DMS114 treated with DMSO at 0.1 percent for 48 hours (cell line): ENCODE results near the gene TMPO.
A peak's percentile ranks its signal among the peaks of the same experiment; 100 is the strongest.
"Not testable (repeated sequence)": the region's sequence is repeated elsewhere in the genome, so short reads cannot be mapped to it uniquely, and the experiment has no call there.

Experiments used
- DNase-seq: peaks from one replicate; lab custom pipeline; 2025; ENCODE audit not compliant: unreplicated experiment; lab: John Stamatoyannopoulos, UW

Gene TMPO

DNA sequence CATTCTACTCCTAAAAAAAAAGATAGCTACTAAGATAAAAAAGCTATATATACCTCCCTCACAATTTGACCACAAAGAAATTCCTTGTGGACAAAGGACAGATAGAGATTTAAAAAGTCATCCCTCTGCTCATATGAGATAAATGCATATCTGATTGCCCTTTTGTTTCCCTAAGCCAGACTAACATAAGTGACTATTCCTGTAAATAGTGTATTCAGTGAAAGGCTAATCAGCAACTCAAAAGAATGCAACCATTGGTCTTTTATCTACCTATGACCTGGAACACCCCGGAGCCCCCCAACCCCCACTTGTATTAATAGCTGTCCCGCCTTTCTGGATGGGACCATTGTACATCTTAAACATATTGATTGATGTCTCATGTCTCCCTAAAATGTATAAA lies 6.3 kb upstream of the TMPO start:
- no peak for DNase-seq

GRCh38 chr12:98511806-98512205 lies 3.6 kb upstream of the TMPO start:
- DNase-seq: not testable (repeated sequence)

GRCh38 chr12:98513379-98514322 lies 1.7 kb upstream of the TMPO start:
- DNase-seq: no peak

DNA sequence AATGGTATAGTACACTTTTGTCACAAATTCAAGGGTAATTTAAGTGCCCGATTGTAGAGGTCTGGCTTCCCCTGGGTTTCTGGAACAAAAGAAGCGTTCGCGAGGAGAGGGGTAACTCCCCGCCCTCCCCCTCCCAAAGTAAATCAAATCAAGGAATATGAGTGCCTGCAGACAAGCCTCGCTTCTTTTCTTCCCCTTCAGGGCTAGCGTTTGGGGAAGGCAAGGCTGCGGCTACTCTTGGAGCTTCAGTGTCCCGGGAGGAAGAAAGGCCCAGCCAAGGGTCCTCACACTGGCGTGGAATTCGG lies 456 bp upstream of the TMPO start:
- no peak for DNase-seq

DNA sequence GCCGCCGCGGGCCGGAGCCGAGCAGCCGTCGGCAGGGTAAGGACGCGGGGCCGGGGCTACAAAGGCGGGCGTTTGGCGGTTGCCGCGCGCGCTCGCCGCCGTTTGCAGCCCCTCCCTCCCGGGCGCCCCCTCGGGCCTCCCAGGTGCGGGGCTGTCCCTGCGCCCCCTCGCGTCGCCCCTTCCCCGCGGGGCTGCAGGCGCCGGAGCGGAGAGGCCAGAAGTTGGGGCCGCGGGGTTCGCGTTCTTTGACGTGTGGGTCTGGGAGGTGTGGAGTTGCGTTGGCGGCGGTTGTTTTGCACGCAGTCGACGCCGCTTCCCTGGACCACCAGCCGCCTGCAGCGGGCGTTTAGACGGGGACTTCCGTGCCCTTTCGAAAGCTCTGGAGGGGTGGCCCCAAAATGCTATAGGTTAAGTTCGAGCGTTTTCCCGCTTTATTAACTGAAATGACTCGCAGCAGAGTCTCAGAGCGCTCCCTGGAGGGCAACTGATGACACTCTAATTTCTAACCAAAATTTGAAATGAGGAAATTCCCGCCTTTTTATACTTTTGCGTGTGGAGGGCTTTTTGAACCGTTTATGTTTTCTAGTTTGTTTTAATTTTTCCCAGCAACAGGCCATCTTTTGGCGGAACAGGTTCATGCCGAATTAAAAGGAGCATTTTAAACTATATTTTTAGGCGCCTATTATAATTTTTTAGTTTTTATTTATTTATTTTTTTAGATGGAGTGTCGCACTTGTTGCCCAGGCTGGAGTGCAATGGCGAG lies 902 bp downstream of the TMPO start:
- DNase-seq: peak; percentile 83

GRCh38 chr12:98519257-98519907 lies 4.0 kb downstream of the TMPO start:
- no peak for DNase-seq

DNA sequence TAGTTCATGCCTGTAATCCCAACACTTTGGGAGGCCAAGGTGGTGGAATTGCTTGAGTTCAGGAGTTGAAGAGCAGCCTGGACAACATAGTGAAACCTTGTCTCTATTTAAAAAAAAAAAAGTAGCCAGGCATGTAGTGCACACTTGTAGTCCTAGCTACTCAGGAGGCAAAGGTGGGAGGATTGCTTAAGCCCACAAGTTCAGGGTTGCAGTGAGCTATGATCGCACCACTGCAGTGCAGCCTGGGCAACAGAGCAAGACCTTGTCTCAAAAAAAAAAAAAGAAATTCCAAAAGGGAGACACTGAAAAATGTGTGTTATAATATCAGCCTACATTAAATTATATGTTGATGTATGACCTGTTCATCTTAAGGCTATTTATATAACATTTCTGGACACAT lies 14.7 kb downstream of the TMPO start:
- DNase-seq: no peak

DNA sequence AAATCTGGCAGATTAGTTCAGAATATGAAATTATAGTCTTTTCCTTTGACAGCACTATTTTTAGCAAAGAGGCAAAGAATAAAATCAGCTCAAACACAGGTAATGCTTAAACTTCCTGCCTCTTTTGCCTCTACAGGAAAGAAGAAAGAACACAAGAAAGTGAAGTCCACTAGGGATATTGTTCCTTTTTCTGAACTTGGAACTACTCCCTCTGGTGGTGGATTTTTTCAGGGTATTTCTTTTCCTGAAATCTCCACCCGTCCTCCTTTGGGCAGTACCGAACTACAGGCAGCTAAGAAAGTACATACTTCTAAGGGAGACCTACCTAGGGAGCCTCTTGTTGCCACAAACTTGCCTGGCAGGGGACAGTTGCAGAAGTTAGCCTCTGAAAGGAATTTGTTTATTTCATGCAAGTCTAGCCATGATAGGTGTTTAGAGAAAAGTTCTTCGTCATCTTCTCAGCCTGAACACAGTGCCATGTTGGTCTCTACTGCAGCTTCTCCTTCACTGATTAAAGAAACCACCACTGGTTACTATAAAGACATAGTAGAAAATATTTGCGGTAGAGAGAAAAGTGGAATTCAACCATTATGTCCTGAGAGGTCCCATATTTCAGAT lies 17.4 kb downstream of the TMPO start:
- peak; percentile 85 for DNase-seq

DNA sequence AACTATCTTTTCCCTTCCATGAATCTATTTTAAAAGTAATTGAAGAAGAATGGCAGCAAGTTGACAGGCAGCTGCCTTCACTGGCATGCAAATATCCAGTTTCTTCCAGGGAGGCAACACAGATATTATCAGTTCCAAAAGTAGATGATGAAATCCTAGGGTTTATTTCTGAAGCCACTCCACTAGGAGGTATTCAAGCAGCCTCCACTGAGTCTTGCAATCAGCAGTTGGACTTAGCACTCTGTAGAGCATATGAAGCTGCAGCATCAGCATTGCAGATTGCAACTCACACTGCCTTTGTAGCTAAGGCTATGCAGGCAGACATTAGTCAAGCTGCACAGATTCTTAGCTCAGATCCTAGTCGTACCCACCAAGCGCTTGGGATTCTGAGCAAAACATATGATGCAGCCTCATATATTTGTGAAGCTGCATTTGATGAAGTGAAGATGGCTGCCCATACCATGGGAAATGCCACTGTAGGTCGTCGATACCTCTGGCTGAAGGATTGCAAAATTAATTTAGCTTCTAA lies 18.4 kb downstream of the TMPO start:
- DNase-seq: no peak

- no peak for DNase-seq
These were observed 22.6 kb downstream of the TMPO start for GRCh38 chr12:98538031-98538430.

- no peak for DNase-seq
These were observed 28.3 kb downstream of the TMPO start for GRCh38 chr12:98543701-98544100.

- DNase-seq: no peak
These were observed 29.4 kb downstream of the TMPO start for GRCh38 chr12:98544751-98545150.

DNA sequence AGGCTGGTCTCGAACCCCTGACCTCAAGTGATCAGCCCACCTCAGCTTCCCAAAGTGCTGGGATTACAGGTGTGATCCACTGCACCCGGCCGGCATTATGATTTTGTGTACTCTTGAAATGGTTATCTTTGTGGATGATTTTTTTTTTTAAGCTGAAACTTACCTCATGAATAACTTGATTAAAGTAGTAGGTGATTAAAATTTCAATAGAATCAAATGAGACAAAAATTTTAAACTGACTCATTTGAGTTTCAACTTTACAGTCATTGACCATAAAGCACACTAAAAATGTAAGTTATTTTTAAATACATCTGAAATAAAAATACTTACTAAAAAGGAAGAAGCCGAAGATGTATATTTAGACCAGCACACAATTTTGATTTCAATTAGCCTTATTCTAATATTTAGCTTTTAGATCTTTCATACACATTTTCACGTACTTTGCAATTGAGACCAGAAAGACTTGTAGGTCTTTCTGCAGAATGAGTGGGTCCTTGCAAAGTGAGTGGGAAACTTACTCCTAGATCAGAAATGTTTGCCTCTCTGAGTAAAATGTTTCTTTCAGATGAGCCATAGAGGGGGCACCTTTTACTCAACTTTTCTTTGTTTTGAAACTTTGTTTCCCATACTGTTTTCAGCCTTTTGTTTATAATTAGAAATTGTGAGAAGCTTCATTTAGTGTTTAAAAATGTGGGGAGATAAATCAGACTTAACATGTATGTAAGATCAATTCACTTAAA lies 34.2 kb downstream of the TMPO start:
- no peak for DNase-seq

- DNase-seq: no peak
These were observed 36.4 kb downstream of the TMPO start for GRCh38 chr12:98551787-98552186.

- DNase-seq: not testable (repeated sequence)
These were observed 42.7 kb downstream of the TMPO start for GRCh38 chr12:98558097-98558496.

- DNase-seq: no peak
These were observed 44.3 kb downstream of the TMPO start for GRCh38 chr12:98559666-98560065.

GRCh38 chr12:98561846-98562245 lies 46.5 kb downstream of the TMPO start:
- DNase-seq: no peak

DNA sequence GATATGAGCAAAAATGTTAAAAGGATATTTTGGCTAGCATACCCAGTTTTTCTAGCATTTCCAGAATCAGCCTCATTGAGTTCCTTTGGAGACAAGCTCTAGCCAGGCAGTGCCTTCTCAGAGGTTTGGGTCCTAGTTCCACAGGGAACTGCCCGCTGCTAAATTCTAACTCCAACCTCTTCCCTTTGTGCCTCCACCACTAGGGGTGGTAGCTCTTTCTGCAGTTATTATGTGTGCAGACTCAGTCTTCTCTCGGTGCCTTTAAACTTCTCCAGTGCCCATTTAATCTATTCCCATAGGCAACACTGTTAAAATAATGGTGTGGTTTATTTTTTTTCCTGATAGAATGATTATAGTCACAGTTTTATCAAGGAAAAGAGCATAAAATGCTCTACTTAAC lies 56.6 kb downstream of the TMPO start:
- DNase-seq: no peak

DNA sequence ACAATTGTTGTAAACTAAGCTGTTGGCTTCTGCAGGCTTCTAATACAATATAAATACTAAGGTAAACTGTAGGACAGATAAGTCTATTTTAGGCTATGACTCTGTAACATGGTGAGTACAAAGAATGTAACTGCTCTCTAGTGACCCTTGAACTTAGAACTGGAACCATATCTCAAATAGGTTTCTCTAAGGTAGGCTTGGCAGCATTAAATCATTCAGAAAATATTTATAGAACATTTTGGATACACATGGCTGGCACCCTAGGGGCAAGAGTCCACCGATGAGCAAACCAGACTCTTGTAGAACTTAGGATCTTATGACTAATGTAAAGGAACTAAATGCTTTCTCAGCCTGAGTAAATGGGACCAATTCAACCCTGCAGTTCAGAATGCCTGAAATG lies 58.7 kb downstream of the TMPO start:
- DNase-seq: no peak

DNA sequence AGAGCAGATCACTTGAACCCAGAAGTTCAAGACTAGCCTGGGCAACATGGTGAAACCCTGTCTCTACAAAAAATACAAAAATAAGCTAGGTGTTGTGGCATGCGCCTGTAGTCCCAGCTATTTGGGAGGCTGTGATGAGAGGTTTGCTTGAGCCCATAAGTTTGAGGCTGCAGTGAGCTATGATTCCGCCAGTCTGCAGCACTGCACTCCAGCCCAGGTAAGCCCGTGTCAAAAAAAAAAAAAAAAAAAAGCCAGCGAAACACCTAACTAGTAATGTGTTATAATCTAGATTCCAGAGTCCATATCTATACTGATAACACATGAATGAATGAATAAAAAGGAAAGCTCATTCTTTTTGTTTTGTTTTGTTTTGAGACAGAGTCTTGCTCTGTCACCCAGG lies 59.6 kb downstream of the TMPO start:
- DNase-seq: no peak
